ENCODE results near the gene TMEM214.

TMEM214 gene

DNA sequence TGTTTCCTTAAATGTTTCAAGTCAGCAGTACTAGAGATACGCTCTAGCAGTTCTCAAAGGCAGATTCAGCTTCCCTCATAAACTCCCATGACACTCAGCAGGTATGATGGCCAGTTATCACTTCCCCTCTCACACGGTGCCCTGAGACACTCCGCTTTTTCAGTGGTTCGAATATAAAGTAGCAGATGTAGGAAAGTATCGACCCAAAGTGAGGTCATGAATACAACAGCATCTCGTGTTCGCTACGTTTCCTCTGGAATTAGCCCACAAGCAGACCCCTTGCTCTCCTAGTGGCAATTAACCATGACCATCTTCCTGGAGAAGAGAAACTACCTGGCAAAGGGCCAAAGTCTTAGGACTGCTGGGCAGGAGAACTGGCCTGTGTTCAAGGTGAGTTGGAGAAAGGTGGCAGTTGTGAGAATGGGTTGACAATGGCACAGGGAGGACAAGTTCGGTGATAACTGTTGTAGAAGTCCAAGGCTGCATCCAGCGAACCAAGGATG, 9.4 kb downstream of the TMEM214 start:
- DNase-seq, result no peak

DNA sequence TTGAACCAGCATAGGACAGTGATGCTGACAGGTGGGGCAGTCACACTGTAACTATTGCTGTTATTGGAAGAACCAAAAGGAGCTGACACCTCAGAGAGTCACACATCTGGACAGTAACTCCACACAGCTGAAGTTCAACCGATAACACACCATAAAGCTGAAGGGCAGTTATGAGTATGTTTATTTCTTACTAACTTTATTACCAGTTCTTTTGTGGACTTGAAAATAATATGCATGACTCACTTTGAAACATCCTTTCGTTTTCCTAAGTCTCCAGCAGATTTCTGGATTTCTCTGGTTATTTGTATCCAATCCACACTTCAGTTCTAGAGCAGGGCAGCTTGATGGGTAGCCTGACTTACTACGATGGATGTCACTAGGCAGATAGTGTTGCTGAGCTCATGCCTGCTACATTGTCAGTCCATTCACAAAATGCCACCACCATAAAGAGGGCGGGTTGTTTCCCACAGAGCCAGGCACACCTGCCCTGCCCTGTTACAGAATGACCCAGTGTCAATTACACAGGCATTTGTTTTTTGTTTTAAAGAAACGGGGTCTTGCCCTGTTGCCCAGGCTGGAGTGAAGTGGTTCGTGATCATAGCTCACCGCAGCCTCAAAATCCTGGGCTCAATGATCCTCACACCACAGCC, 10.3 kb downstream of the TMEM214 start:
- DNase-seq, result no peak

DNA sequence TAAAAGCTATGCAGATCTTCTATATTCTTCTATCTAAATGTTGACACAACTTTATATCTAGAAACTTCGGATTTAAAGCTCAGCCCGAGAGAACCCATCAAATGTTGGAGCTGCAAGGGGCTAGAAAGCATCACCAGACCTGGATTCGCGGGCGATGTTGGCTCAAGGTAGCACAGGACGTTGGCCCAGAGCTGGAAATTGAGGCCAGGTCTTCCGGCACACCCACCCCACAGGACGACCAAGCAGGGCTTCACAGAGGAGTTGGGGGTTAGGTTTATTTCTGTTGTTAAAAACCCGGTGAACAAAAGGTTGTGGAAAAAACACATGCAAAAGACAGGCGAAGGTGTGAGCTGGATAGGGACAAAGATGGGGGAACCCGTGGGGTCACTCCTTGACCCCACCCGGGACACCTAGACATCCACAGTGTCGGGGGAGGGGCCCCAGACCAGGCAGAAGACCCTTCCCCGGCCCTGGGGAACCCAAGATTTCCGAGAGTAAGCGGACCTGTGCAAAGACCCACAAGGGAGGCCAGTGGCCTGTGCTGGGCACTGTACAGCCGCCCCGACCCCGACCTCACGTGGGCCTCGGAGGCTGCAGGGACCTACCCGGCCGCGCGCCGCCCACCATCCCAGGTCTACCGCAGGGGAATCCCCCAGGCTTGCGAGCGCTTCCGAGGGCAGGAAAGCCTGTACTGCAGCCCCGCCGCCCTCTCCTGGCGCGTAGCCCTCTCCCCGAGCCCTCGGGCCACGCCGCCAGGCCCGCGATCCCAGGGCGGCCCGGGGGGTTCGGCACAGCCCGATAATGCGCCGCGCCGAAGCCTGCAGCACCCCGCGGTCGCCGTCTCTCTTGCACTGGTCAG, 16.9 kb downstream of the TMEM214 start:
- DNase-seq, result peak; percentile 62

DNA sequence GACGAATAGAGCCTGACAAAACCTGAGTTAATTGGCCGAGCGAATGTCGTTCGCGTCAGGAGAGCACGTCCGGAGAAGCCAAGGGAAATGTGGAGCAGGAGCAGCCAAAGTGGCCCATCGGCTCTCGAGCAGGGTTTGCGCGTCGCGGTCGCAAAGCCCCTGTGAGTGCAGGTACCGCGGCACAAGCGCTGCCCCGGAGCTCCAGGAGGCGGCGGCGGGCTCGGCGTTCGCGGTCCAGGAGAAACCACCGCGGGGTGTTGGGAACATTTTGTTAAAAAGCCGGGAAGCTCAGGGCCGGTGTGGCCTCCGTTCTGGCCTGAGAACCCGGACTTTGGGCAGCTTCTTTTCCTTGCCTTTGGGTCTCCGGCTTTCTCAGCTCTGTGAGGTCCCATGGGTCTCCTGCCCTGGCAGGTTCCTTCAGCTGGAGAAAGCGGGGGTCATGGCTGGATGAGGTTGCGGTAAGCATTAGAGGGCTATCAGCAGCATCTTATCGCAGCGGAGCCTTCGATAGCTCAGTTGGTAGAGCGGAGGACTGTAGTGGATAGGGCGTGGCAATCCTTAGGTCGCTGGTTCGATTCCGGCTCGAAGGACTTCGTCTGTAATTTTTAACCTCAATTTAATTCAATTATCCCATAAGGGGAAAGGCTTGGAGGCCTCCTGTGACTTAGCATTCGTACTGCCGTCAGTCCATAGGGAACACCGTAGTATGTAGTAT, 17.7 kb downstream of the TMEM214 start:
- peak; percentile 97 for DNase-seq

DNA sequence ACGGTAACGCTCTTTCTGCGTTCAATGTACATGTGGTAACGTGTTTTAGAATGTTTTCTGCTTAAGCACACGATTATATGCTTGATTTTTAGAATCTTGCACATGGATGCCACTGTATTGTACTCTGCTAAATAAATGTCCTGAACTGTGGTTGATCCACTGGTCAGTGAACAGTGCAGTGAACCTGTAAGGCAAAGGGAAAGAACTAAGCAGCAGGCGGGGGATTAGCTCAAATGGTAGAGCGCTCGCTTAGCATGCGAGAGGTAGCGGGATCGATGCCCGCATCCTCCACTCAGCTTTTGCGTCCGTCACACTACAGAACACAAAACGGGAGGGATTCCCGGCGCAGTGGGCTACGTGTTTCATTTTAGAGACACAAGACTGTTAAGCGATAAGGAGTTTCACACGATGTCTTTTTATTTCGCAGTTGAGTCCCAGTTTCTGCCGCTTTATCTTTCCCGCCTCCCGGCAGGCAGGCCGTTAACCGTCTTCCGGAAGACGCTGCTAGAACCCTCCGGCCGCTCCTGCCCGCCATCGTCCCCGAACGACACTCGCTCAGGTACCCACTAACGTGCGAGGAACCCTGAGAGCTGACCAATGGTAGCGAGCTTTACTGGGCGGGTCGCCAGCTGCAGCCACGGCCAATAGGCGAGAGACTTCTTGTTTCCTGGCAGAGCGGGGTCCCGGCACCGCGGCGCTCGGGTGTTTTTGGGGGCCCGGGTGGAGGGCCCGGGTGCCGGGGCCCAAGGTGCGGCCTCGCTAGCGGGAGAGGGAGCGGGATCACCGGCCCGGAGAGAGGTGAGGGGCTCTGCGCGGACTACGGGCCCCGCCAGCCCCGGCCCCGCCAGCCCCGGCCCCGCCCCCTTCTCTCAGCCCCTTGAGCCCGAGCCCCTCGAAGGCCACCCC, 18.5 kb downstream of the TMEM214 start, which contains the start of gene AGBL5:
Gene AGBL5 (plus strand): TSS at position 673 of the 906 bp plus-strand sequence. CDS start 1,291 bp downstream, outside the sequence.
- DNase-seq, result peak; percentile 97

DNA sequence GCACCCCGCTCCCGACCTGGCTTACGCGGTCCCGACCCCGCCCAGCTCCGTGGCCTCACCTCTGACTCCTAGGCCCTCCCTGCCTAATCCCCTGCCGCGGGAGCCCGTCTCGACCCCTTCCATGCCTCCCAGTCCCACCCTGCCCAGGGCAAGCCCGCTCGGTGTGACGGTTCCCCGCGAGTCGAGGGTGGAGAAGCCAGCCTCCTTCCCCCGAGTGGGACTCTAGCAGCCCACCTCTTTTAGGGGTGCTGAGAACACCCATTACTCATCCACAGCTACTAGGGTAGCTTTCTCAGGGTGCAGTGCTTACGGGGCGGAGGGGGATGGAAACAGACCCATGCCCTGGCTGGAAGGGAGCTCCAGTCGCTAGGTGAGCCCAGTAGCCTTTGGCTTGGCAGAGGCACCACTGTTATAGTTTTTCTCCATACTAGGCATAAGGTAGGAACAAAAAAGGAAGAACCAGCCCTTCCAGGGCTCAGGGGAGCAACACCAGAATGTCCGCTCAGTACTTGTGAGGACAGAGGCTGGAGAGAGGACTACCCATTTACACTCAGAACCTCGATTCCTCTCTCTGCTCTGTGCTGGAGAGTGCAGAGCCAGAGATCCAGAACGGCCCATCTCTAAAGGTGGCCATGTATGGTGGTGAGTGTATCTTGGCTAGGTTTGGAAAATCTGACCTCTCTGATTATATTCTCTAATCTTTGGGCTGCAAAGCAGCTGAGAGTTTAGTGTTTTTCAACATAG, 19.3 kb downstream of the TMEM214 start:
- no peak for DNase-seq

DNA sequence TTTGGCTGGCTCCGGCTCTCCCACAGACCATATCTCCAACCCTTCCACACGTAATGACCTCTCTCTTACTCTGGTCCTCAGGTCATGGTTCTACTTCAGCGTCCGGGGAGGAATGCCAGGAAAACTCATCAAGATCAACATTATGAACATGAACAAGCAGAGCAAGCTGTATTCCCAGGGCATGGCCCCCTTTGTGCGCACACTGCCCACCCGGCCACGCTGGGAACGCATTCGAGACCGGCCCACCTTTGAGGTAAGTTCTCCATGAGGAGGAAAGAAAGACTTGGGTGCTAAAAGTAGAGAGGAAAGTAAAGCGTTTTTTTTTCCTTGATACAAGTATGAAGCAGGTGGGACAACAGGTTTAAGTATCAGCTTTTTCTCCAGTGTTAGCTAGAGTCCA, 20.6 kb downstream of the TMEM214 start:
- DNase-seq, result no peak

DNA sequence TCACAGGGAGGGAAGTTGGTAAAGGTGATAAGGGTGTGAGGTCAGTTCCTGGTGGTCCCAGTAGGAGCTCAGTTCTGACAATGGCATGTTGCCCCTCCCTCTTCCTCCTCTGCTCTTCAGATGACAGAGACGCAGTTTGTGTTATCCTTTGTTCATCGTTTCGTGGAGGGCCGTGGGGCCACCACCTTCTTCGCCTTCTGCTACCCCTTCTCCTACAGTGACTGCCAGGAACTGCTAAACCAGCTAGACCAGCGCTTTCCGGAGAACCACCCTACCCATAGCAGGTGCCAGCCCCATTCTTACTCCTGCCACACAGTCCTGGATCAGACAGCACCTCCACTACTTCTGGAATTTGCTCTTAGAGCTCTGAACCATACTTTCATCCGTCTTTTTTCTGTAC, 21.0 kb downstream of the TMEM214 start:
- DNase-seq, result no peak

DNA sequence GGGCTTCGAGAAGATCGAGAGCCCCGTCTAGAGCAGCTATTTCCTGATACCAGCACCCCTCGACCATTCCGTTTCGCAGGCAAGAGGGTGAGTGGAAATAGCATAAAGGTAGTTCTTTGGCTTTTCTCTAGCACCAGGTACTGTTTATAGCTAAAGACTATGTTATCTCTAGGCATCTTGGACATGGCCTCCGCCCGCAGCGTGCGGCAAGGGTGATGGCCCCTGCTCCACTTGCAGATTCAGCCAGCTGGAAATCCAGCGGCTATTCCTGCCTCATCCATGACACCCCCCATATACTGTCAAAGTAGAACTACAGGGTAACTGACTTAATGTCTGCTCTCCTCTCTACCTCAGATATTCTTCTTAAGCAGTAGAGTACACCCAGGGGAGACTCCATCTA, 22.0 kb downstream of the TMEM214 start:
- no peak for DNase-seq

DNA sequence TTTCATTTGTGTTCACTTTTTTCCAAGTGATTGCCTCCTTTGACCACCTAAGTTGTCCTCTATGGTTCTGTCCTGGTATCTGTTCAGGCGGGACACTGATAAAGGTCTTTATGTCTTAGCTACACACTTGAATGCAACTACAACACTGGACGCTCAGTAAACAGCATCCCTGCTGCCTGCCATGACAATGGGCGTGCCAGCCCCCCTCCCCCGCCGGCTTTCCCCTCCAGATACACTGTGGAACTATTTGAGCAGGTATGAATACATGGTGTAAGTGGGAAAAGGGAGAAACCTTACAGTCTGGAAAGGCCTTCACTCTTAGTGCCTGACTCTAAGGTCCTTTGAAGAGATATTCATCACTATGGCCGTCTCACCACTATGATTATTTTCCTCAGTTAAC, 24.4 kb downstream of the TMEM214 start:
- no peak for DNase-seq

DNA sequence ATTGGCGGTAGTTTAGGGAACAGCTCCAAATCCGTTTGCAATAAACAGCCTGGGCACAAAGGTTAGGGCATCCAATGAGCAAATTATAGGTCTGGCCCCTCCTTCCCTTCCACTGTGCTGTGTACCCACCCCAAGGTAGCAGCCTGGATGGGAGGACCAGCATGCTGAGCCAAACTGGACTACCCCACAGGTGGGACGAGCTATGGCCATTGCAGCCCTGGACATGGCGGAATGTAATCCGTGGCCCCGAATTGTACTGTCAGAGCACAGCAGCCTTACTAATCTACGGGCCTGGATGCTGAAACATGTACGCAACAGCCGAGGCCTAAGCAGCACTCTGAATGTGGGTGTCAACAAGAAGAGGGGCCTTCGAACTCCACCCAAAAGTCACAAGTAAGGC, 25.4 kb downstream of the TMEM214 start:
- DNase-seq, result no peak

DNA sequence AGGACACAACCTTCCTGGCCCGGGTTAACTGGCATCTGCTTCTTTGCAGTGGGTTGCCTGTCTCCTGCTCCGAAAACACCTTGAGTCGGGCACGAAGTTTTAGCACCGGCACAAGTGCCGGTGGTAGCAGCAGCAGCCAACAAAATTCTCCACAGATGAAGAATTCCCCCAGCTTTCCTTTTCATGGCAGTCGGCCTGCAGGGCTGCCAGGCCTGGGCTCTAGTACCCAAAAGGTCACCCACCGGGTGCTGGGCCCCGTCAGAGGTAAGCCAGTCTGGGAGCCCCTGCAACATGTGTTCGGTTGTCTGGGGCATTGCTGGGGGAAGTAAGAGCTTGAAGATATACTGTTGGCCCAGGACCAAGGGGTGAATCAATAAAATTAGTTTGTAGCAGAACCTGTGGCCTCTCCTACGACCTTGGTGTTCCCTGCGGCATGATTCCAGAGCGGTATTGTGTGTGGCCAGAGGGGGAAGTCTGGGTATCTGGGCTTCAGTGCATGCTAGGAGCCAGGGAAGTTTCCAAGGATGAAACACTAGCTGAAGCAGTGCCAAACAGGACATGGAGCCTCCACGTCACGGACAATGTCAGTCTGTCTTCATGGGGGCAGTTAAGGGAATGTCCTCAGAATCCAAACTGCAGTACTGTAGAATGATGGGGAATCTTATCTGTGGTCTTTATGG, 26.5 kb downstream of the TMEM214 start:
- DNase-seq, result no peak

DNA sequence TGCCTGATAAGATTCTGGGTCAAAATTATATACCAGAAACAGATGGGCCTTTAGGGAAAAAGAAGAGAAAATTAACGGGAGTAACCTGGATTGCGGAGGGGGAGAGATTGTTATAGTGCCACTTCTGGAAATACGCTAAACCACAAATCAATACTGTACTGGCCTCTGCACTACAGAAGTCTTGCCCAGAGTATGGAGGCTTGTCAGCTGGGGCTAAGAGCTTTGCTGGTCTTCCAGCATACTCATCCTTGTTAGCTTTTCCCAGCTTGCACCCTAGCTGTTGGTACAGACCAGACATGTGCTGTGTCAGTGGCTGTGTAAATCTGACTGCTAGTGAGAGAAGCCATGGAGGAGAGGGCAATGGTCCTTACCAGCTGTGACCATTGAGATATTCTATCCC, 27.6 kb downstream of the TMEM214 start:
- no peak for DNase-seq

DNA sequence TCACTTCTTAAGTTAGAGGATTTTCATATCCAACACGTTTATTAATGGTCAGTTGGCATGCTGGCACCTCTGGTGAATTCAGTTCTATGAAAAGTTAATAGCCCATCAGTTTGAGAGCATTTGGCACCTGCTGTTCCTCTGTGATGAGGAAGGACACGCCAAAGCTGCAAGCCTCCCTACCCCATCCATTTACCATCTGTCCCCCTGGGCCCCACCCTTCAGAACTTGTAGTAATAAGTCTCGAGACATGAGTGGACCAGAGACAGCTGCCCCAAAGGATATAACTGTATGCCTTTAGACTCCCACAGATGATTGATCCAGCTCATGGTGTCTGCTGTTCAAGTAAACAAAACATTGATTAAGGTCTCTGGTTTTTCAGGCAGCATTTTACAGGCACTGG, 32.4 kb downstream of the TMEM214 start:
- DNase-seq, result no peak

DNA sequence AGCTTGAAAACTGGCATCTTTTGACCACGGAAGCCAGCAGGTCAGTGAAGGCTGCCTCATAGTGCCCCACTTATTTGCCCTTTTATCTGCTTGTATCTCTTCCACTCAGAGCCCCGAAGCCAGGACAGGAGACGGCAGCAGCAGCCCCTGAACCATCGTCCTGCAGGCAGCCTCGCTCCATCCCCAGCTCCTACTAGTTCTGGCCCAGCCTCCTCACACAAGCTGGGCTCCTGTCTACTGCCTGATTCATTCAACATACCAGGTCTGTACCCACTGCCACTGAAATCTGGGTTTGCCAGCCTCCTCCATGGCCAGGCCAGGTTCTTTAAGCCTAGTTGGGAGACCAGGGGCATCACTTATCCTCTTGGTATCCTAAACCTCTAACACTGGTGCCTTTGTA, 34.6 kb downstream of the TMEM214 start:
- no peak for DNase-seq

DNA sequence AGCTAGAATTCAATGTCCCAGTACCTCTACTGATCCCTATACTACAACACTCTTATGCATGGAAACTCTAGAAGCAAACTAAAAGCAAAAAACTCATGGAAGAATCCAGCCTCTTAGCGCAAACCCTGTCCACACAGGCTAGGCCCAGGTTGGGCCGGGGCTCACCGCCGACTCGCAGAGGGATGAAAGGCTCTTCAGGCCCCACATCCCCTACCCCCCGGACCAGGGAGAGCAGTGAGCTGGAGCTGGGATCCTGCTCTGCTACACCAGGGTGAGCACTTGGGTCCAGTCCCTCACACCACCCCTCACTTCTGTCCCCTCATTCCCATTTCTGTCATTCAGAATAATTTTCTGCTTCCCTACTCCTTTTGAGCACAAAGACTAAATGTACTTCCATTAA, 36.7 kb downstream of the TMEM214 start:
- DNase-seq, result no peak

DNA sequence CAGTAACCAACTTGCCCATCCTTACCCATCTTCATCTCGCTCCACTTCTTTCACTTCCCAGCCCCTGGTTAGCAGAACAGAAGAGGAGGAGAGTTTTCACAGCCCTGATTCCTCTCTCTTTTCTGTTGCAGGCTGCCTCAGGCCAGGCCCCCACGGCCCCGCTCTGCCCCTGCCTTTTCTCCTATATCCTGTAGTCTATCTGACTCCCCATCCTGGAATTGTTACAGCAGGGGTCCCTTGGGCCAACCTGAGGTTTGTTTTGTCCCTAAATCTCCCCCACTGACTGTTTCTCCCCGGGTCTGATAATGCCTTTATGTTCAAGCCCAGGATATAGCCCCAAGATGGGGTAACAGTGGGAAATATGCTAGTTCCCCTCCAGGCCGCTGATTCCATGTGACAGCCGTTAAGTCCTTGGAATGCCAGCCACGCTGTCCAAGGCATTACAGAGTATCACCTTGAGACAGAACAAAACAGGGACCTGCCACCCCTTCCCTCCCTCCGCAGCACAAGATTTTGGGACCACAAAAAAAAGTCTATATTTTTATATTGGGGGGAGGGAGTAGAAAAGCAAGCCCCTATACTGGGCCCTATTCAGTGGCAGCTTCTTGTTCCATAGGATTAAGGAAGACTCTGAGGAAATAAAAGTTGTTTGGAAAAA, 37.3 kb downstream of the TMEM214 start:
- no peak for DNase-seq

DNA sequence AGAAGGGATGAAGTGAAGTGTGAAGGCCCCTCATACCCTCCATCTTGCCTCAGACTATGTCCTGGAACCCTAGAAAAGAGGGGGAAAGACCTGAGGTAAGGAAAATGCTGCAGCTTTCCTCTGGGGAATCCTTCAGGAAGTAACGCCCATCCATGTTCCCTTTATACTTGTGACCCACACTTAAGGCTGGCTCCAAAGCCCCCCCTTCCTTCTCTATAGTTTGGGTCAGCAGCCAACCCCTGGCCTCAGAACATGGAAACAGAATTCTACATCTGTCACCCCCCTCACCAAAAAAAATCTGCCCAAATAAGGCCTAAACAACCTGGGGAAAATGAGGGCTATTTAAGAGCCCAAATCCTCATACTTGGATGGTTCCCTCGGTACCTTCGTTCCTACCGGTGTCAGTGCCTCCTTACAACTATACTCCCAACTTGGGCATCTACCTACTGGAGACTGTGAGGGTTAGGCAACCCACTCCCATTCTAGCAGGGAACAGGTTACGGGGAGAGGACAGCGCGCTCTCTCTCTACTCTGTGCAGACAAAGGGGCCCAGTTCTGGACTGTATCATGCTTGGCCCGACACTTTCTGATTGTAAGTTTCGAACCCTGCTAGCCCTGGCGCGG, 38.0 kb downstream of the TMEM214 start:
- no peak for DNase-seq

DNA sequence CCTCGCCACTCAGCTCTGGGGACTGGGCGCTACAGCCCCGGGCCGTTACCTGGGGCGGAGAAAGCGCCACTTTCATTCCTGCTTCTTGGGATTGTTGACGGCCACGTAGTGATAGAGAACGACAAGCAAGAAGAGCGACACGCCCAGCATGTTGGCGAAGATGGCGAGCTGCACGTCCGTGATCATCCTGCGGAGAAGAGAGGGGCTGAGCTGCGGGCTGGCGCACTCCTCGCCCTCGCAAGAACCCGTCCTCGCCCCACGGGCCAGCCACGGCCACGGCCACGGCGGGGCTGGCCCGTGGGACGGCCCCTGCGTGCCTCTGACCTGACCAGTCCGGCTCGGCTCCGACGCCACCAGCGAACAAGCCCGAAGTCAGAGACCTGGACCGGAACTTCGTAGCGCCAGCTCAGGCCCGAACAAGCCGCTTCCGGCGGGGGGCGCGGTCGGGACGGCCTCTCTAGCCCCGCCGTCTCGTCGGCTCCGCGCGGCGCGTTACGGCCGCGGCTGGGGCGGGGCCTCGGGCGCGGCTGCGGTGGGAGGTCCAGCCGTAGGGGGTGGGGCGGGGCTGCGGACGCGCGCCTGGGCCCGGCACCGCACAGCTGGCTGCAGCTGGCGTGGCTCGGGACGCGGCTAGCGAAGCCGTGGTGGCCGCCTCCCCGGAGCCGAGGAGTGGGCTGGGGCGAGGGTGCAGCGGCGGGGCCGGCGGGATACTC, 38.7 kb downstream of the TMEM214 start, which contains the start of gene OST4:
Gene OST4 (minus strand): TSS at position 378 of the 713 bp plus-strand sequence.
- DNase-seq, result peak; percentile 96

All from femur (tissue), 1 donor.